ENCODE data around the gene ZC3H7B.

ZC3H7B gene

DNA sequence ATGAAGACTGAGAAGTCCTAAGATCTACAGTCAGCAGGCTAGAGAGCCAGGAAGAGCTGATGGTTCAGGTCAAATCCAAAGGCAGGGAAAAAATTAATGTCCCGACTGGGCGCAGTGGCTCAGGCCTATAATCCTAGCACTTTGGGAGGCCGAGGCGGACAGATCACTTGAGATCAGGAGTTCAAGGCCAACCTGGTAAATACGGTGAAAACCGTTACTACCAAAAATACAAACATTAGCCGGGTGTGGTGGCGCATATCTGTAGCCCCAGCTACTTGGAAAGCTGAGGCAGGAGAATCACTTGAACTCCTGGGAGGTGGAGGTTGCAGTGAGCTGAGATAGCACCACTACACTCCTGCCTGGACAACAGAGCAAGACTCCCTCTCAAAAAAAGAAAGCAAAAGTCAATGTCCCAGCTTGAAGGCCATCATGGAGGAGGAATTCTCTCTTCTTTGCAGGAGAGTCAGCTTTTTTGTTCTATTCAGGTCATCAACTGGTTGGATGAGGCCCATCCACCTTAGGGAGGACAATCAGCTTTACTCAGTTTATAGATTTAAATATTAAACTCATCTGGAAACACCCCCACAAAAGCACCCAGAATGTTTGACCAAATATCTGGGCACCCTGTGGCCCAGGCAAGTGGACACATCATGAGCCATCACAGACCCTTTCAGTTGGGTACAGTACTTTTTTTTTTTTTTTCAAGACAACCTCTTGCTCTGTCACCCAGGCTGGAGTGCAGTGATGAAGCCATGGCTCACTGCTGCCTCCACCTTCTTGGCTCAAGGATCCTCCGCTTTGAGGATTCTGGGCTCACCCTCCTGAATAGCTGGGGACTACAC, 4.3 kb upstream of the ZC3H7B start:
- Histone ChIP-seq H3K27me3 (ENCODE audit: insufficient read depth, low read length, poor library complexity, severe bottlenecking) (peaks cover 5% of the 10 kb centered on the region), H3K9me3 (ENCODE audit: insufficient read depth, low read depth, low read length) (no peaks in the 10 kb centered on the region), H3K4me1 (ENCODE audit: insufficient read depth, low read length, poor library complexity, severe bottlenecking) (peaks cover 7% of the 10 kb centered on the region), H2AFZ (ENCODE audit: low read length) (no peak overlapping the region), H3K4me2 (ENCODE audit: low read depth, low read length, poor library complexity, severe bottlenecking) (no peak overlapping the region), H3K9me2 (replicated peaks; ENCODE audit: low read depth, low read length) (no peaks in the 10 kb centered on the region), H3K36me3 (ENCODE audit: insufficient read depth, low read length) (no peaks in the 10 kb centered on the region), H3F3A (ENCODE audit: low read depth) (no peaks in the 10 kb centered on the region), H4K20me1 (ENCODE audit: insufficient read depth, low read length, poor library complexity, severe bottlenecking) (no peaks in the 10 kb centered on the region), H3K4me3 (ENCODE audit: low read length, poor library complexity, severe bottlenecking) (no peak overlapping the region), H3K79me2 (ENCODE audit: insufficient read depth, low read length) (peaks cover 10% of the 10 kb centered on the region), H3K9ac (ENCODE audit: low read depth, low read length, poor library complexity, severe bottlenecking) (no peak overlapping the region)
- TF ChIP-seq CTCF (conservative IDR thresholded peaks at IDR 0.05; ENCODE audit: low read length) = no peak
- TF ChIP-seq EZH2phosphoT487 (IDR thresholded peaks at IDR 0.05; ENCODE audit: borderline replicate concordance) = no peak

DNA sequence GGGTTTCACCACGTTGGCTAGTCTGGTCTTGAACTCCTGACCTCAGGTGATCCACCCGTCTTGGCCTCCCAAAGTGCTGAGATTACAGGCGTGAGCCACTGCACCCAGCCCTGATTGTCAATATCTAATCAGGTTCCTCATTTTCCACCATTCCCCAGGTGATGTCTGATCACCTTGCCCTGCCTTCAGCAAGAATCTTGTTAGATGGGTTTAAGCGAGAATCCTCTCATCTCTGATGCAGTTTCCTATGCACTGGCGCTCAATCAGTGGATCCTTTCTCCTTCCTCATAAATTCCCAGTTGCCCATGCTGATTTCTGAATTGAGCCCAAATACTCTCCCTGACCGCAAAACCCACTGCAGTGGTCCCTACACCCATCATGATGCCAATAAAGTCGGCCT, 664 bp upstream of the ZC3H7B start:
- peak overlapping the region; percentile 98 for H3K9ac ChIP-seq (ENCODE audit: low read depth, low read length, poor library complexity, severe bottlenecking)
- H3K79me2 ChIP-seq (ENCODE audit: insufficient read depth, low read length) = peaks cover 46% of the 10 kb centered on the region
- H3K9me2 ChIP-seq (replicated peaks; ENCODE audit: low read depth, low read length) = no peaks in the 10 kb centered on the region
- H3K4me2 ChIP-seq (ENCODE audit: low read depth, low read length, poor library complexity, severe bottlenecking) = peak overlapping the region; percentile 77
- no peaks in the 10 kb centered on the region for H3F3A ChIP-seq (ENCODE audit: low read depth)
- peaks cover 5% of the 10 kb centered on the region for H3K27me3 ChIP-seq (ENCODE audit: insufficient read depth, low read length, poor library complexity, severe bottlenecking)
- peak overlapping the region; percentile 79 for H2AFZ ChIP-seq (ENCODE audit: low read length)
- H4K20me1 ChIP-seq (ENCODE audit: insufficient read depth, low read length, poor library complexity, severe bottlenecking) = peaks cover 19% of the 10 kb centered on the region
- H3K4me1 ChIP-seq (ENCODE audit: insufficient read depth, low read length, poor library complexity, severe bottlenecking) = peaks cover 19% of the 10 kb centered on the region
- H3K9me3 ChIP-seq (ENCODE audit: insufficient read depth, low read depth, low read length) = no peaks in the 10 kb centered on the region
- no peak for TF ChIP-seq CTCF (conservative IDR thresholded peaks at IDR 0.05; ENCODE audit: low read length)
- no peak for TF ChIP-seq EZH2phosphoT487 (IDR thresholded peaks at IDR 0.05; ENCODE audit: borderline replicate concordance)
- H3K36me3 ChIP-seq (ENCODE audit: insufficient read depth, low read length) = no peaks in the 10 kb centered on the region
- H3K4me3 ChIP-seq (ENCODE audit: low read length, poor library complexity, severe bottlenecking) = peak overlapping the region; percentile 94

GRCh38 chr22:41302021-41302767, 869 bp downstream of the ZC3H7B start:
- H2AFZ ChIP-seq (ENCODE audit: low read length) = peak overlapping the region; percentile 79
- H3K79me2 ChIP-seq (ENCODE audit: insufficient read depth, low read length) = peaks cover 61% of the 10 kb centered on the region
- H3F3A ChIP-seq (ENCODE audit: low read depth) = no peaks in the 10 kb centered on the region
- TF ChIP-seq EZH2phosphoT487 (IDR thresholded peaks at IDR 0.05; ENCODE audit: borderline replicate concordance) (no peak), CTCF (conservative IDR thresholded peaks at IDR 0.05; ENCODE audit: low read length) (no peak)
- no peaks in the 10 kb centered on the region for H3K9me2 ChIP-seq (replicated peaks; ENCODE audit: low read depth, low read length)
- H3K9me3 ChIP-seq (ENCODE audit: insufficient read depth, low read depth, low read length) = no peaks in the 10 kb centered on the region
- H3K9ac ChIP-seq (ENCODE audit: low read depth, low read length, poor library complexity, severe bottlenecking) = peak overlapping the region; percentile 98
- H3K4me3 ChIP-seq (ENCODE audit: low read length, poor library complexity, severe bottlenecking) = peak overlapping the region; percentile 94
- peak overlapping the region; percentile 85 for H3K4me2 ChIP-seq (ENCODE audit: low read depth, low read length, poor library complexity, severe bottlenecking)
- peaks cover 23% of the 10 kb centered on the region for H3K4me1 ChIP-seq (ENCODE audit: insufficient read depth, low read length, poor library complexity, severe bottlenecking)
- H3K27me3 ChIP-seq (ENCODE audit: insufficient read depth, low read length, poor library complexity, severe bottlenecking) = peaks cover 5% of the 10 kb centered on the region
- H3K36me3 ChIP-seq (ENCODE audit: insufficient read depth, low read length) = no peaks in the 10 kb centered on the region
- peaks cover 21% of the 10 kb centered on the region for H4K20me1 ChIP-seq (ENCODE audit: insufficient read depth, low read length, poor library complexity, severe bottlenecking)
